Ascending aorta (tissue), 2 donors: ENCODE results near the gene ACO2. TPM values are rescaled to one million over a fixed set of nuclear protein-coding genes. Genes with fewer than 3 reads are reported as not detected.

ENCODE experiments used
- DNase-seq, 2 donors: peaks; one replicate each; pipeline ENCODE4 v3.0.0-alpha.2; 2019; ENCODE audit warnings: low spot score in 2 of 2
- H3K27ac ChIP-seq, 2 donors: fragments of 200-600 bp; sonication (generic); one replicate each; pipeline ENCODE4 v1.5.1; 2016 to 2017; ENCODE audit warnings: mild to moderate bottlenecking in 1 of 2
- H3K27me3 ChIP-seq: fragments of 200-600 bp; sonication (generic); one replicate; pipeline ENCODE4 v1.5.1; 2017
- H3K36me3 ChIP-seq, 2 donors: fragments of 200-600 bp; sonication (generic); one replicate each; pipeline ENCODE4 v1.5.1; 2016
- H3K4me1 ChIP-seq, 2 donors: fragments of 200-600 bp; sonication (generic); one replicate each; pipeline ENCODE4 v1.5.1; 2016 to 2017; ENCODE audit warnings: mild to moderate bottlenecking in 1 of 2
- H3K4me3 ChIP-seq, 2 donors: fragments of 200-600 bp; sonication (generic); one replicate each; pipeline ENCODE4 v1.5.1; 2016 to 2017; ENCODE audit warnings: mild to moderate bottlenecking in 1 of 2
- H3K9me3 ChIP-seq, 2 donors: fragments of 200-600 bp; sonication (generic); one replicate each; pipeline ENCODE4 v1.5.1; 2016
- CTCF ChIP-seq, 3 experiments: fragments of 200-600 bp in 2 of 3; fragments of 450-650 bp in 1 of 3; sonication (generic) in 2 of 3; IDR thresholded peaks; one replicate each; pipeline ENCODE4 v1.5.1; 2016 to 2019; ENCODE audit warnings: antibody characterized with exemption in 3 of 3, mild to moderate bottlenecking in 1 of 3, moderate library complexity in 1 of 3
- intact Hi-C: fragments of 100-400 bp; cut with DNase I; formaldehyde crosslinking; loops from one replicate; pipeline ENCODE4 v1.15.1; 2023
- total RNA-seq: library from RNA; depleted of rRNA; stranded (reverse); fragments of >200 nt; gene quantifications from one replicate; pipeline ENCODE4 v1.1.0, GENCODE V29; 2016

Gene ACO2
- total RNA-seq, 1 donor from 2014 or later, result 81.1 TPM

- no peaks in the 10 kb centered on the region for H3K36me3 ChIP-seq
- peak overlapping the region; percentile 91 to 93 for H3K27ac ChIP-seq
- intact Hi-C loops, result no loop called here
- H3K4me1 ChIP-seq, result peaks cover 10 to 44% of the 10 kb centered on the region in 2 donors
- DNase-seq, result no peak
- no peaks in the 10 kb centered on the region for H3K27me3 ChIP-seq
- TF ChIP-seq CTCF (IDR thresholded peaks at IDR 0.05), result no peak
- no peaks in the 10 kb centered on the region for H3K9me3 ChIP-seq
- H3K4me3 ChIP-seq, result peak overlapping the region; percentile 54 to 70
These were observed 91.2 kb downstream of the ACO2 start for GRCh38 chr22:41560095-41560471.

- no peak for DNase-seq
- no peak for TF ChIP-seq CTCF (IDR thresholded peaks at IDR 0.05)
- Histone ChIP-seq H3K27ac (peak overlapping the region; percentile 91 to 93), H3K4me3 (peak overlapping the region; percentile 54 to 70), H3K9me3 (no peaks in the 10 kb centered on the region), H3K36me3 (no peaks in the 10 kb centered on the region), H3K27me3 (no peaks in the 10 kb centered on the region), H3K4me1 (peaks cover 16 to 52% of the 10 kb centered on the region in 2 donors)
- intact Hi-C loops, result no loop called here
These were observed 92.4 kb downstream of the ACO2 start for GRCh38 chr22:41561335-41561734.

DNA sequence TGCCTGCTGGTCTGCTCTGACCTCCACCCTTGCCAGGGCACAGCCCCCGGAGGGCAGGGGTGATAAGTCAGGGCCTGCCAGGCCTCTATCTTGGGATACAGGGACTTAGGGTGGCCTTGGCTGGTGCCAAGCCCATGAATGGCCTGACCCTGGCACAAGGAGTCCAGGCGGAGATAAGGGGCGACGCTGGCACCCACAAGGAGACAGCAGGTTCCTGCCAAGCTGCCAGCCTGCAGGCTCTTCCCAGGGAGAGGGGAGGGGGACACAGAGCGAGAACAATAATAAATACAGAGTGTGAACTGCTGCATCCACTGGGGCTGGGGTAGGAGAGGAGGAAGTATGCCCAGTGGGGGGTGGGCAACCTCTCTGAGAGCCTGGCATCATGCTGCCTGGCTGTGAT lies 92.9 kb downstream of the ACO2 start:
- peak overlapping the region; percentile 54 to 70 for H3K4me3 ChIP-seq
- H3K27me3 ChIP-seq, result no peaks in the 10 kb centered on the region
- intact Hi-C loops, result no loop called here
- H3K27ac ChIP-seq, result peak overlapping the region; percentile 91 to 93
- no peak for DNase-seq
- no peak for TF ChIP-seq CTCF (IDR thresholded peaks at IDR 0.05)
- H3K4me1 ChIP-seq, result peaks cover 16 to 53% of the 10 kb centered on the region in 2 donors
- H3K9me3 ChIP-seq, result no peaks in the 10 kb centered on the region
- no peaks in the 10 kb centered on the region for H3K36me3 ChIP-seq

- H3K4me3 ChIP-seq, result peak overlapping the region; percentile 54 to 70
- intact Hi-C loops, result no loop called here
- DNase-seq, result no peak
- peaks cover 16 to 54% of the 10 kb centered on the region in 2 donors for H3K4me1 ChIP-seq
- no peaks in the 10 kb centered on the region for H3K27me3 ChIP-seq
- no peaks in the 10 kb centered on the region for H3K36me3 ChIP-seq
- H3K27ac ChIP-seq, result peak overlapping the region; percentile 91 to 93
- no peak for TF ChIP-seq CTCF (IDR thresholded peaks at IDR 0.05)
- no peaks in the 10 kb centered on the region for H3K9me3 ChIP-seq
These were observed 93.5 kb downstream of the ACO2 start for GRCh38 chr22:41562461-41562860.

DNA sequence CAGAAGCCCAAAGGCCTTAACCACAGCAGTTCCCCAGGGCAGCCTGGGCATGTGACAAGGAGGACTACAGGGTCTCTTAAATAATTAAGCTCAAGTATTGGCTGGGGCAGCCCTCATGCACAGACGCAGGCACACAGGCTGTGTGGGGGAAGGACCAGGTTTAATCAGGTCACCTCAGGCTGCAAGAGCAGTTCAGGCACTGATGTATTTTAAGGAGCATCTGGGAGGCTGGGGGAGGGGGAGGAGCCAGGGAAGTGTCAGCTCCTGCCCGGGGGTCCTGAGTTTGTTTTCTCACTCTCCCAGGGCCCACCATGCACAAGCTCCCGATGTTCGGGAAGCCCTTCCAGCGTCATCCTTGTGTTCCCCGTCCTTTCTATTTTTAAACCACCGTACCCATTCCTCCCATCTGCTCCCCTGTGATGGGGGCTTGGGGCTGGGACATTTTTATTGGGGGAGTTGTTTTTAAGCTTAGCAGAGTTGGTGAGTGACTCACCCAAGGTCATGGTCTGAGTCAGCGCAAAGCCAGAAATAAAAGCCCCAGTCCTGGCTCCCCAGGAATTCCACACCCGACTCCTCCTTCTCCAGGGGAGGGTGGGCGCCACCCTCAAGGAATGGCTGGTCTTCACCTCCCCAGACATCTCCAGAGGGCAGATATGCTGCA lies 94.3 kb downstream of the ACO2 start:
- no peak for TF ChIP-seq CTCF (IDR thresholded peaks at IDR 0.05)

More for the DNA sequence above, 94.3 kb downstream of the ACO2 start:
- DNase-seq, result peak in 1 of 2 donors; percentile 86
- intact Hi-C loops, result no loop called here
- H3K27ac ChIP-seq, result peak overlapping the region; percentile 91 to 93
- no peaks in the 10 kb centered on the region for H3K36me3 ChIP-seq
- H3K4me3 ChIP-seq, result peak overlapping the region; percentile 54 to 70
- no peaks in the 10 kb centered on the region for H3K27me3 ChIP-seq
- H3K4me1 ChIP-seq, result peaks cover 17 to 54% of the 10 kb centered on the region in 2 donors
- H3K9me3 ChIP-seq, result no peaks in the 10 kb centered on the region
